HEK293 (cell line): ENCODE results near the gene GLT8D2.

Experiments used
- GLI4 ChIP-seq: fragments of 450-650 bp; formaldehyde crosslinking; IDR thresholded peaks from 2 replicates; pipeline ENCODE4 v1.5.1; 2016; ENCODE audit warnings: missing biosample characterization, missing genetic modification characterization
- PRDM10 ChIP-seq: fragments of 450-650 bp; formaldehyde crosslinking; IDR thresholded peaks from 2 replicates; pipeline ENCODE4 v1.5.1; 2016; ENCODE audit warnings: missing biosample characterization, missing genetic modification characterization
- SP2 ChIP-seq: fragments of 450-650 bp; formaldehyde crosslinking; IDR thresholded peaks from 2 replicates; pipeline ENCODE4 v1.5.1; 2016; ENCODE audit warnings: missing biosample characterization, missing genetic modification characterization
- ZBTB20 ChIP-seq: fragments of 450-650 bp; formaldehyde crosslinking; IDR thresholded peaks from 2 replicates; pipeline ENCODE4 v1.5.1; 2016; ENCODE audit warnings: missing biosample characterization, missing genetic modification characterization
- TF ChIP-seq, protein P1 (sequence below): fragments of 450-650 bp; formaldehyde crosslinking; IDR thresholded peaks from 2 replicates; pipeline ENCODE4 v1.5.1; 2016; ENCODE audit warnings: missing biosample characterization, missing genetic modification characterization, borderline replicate concordance
- TF ChIP-seq, protein P2 (sequence below): fragments of 450-650 bp; formaldehyde crosslinking; IDR thresholded peaks from 2 replicates; pipeline ENCODE4 v1.5.1; 2016; ENCODE audit warnings: missing biosample characterization, missing genetic modification characterization, low read depth
- TF ChIP-seq, protein P3 (sequence below): fragments of 450-650 bp; formaldehyde crosslinking; IDR thresholded peaks from 2 replicates; pipeline ENCODE4 v1.5.1; 2016; ENCODE audit warnings: missing biosample characterization, missing genetic modification characterization

DNA sequence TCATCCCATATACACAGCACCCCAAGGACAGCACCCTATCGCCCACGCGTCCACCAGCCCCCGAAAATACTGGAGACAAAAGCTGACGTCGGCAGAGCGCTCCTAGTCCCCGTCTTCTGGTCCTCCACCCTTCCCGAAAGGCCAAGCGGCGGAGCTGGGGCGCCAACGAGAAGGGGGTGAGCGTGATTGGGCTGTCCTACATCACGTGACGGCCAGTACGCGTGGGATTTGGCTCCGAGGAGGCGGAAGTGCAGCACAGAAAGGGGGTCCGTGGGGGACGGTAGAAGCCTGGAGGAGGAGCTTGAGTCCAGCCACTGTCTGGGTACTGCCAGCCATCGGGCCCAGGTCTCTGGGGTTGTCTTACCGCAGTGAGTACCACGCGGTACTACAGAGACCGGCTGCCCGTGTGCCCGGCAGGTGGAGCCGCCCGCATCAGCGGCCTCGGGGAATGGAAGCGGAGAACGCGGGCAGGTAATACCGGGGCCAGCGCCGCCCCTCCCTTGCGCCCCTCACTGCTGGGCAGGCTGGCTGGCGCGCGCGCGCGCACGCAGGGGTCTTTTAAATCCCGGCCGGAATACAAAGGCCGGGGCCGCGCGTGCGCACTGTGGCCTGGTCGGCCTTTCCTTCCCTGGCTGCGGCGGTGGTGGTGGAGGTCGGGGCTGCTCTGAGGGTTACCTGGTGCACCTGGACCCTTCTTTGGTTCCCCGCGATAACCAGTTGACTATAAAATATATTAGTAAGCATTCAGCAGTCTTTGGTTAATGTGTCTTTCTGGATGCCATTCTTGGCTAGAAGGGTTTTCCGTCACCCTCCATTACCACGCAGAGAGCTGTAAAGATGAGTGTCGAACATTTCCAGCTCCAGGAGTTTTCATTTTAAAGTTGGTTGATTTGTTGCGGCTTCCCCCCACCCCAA, 84.1 kb downstream of the GLT8D2 start, which contains the start of gene TDG:
- no peak for TF ChIP-seq GLI4
- peak; percentile 85 for TF ChIP-seq PRDM10 (tag by site-specific recombination)
- TF ChIP-seq SP2 (tag by site-specific recombination), result peak; percentile 91
- TF ChIP-seq, protein P1, sequence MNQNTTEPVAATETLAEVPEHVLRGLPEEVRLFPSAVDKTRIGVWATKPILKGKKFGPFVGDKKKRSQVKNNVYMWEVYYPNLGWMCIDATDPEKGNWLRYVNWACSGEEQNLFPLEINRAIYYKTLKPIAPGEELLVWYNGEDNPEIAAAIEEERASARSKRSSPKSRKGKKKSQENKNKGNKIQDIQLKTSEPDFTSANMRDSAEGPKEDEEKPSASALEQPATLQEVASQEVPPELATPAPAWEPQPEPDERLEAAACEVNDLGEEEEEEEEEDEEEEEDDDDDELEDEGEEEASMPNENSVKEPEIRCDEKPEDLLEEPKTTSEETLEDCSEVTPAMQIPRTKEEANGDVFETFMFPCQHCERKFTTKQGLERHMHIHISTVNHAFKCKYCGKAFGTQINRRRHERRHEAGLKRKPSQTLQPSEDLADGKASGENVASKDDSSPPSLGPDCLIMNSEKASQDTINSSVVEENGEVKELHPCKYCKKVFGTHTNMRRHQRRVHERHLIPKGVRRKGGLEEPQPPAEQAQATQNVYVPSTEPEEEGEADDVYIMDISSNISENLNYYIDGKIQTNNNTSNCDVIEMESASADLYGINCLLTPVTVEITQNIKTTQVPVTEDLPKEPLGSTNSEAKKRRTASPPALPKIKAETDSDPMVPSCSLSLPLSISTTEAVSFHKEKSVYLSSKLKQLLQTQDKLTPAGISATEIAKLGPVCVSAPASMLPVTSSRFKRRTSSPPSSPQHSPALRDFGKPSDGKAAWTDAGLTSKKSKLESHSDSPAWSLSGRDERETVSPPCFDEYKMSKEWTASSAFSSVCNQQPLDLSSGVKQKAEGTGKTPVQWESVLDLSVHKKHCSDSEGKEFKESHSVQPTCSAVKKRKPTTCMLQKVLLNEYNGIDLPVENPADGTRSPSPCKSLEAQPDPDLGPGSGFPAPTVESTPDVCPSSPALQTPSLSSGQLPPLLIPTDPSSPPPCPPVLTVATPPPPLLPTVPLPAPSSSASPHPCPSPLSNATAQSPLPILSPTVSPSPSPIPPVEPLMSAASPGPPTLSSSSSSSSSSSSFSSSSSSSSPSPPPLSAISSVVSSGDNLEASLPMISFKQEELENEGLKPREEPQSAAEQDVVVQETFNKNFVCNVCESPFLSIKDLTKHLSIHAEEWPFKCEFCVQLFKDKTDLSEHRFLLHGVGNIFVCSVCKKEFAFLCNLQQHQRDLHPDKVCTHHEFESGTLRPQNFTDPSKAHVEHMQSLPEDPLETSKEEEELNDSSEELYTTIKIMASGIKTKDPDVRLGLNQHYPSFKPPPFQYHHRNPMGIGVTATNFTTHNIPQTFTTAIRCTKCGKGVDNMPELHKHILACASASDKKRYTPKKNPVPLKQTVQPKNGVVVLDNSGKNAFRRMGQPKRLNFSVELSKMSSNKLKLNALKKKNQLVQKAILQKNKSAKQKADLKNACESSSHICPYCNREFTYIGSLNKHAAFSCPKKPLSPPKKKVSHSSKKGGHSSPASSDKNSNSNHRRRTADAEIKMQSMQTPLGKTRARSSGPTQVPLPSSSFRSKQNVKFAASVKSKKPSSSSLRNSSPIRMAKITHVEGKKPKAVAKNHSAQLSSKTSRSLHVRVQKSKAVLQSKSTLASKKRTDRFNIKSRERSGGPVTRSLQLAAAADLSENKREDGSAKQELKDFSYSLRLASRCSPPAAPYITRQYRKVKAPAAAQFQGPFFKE, result no peak
- peak; percentile 88 for TF ChIP-seq ZBTB20 (tag by site-specific recombination)
- TF ChIP-seq, protein P2, sequence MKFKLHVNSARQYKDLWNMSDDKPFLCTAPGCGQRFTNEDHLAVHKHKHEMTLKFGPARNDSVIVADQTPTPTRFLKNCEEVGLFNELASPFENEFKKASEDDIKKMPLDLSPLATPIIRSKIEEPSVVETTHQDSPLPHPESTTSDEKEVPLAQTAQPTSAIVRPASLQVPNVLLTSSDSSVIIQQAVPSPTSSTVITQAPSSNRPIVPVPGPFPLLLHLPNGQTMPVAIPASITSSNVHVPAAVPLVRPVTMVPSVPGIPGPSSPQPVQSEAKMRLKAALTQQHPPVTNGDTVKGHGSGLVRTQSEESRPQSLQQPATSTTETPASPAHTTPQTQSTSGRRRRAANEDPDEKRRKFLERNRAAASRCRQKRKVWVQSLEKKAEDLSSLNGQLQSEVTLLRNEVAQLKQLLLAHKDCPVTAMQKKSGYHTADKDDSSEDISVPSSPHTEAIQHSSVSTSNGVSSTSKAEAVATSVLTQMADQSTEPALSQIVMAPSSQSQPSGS (tag by site-specific recombination), result no peak
- TF ChIP-seq, protein P3, sequence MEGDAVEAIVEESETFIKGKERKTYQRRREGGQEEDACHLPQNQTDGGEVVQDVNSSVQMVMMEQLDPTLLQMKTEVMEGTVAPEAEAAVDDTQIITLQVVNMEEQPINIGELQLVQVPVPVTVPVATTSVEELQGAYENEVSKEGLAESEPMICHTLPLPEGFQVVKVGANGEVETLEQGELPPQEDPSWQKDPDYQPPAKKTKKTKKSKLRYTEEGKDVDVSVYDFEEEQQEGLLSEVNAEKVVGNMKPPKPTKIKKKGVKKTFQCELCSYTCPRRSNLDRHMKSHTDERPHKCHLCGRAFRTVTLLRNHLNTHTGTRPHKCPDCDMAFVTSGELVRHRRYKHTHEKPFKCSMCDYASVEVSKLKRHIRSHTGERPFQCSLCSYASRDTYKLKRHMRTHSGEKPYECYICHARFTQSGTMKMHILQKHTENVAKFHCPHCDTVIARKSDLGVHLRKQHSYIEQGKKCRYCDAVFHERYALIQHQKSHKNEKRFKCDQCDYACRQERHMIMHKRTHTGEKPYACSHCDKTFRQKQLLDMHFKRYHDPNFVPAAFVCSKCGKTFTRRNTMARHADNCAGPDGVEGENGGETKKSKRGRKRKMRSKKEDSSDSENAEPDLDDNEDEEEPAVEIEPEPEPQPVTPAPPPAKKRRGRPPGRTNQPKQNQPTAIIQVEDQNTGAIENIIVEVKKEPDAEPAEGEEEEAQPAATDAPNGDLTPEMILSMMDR (tag by site-specific recombination), result peak; percentile 95
